ENCODE results near the gene SCAMP4. TPM values are rescaled to one million over a fixed set of nuclear protein-coding genes. Genes with fewer than 3 reads are reported as not detected.

SCAMP4 gene
- total RNA-seq, 4 donors from 2014 or later = 18.8 to 38.4 (median 26.7) TPM

GRCh38 chr19:1970003-1970805 is 65.0 kb downstream of the SCAMP4 start:
- Histone ChIP-seq H3K36me3 (peaks cover 0 to 7% of the 10 kb centered on the region in 2 donors), H3K9me3 (no peaks in the 10 kb centered on the region), H3K4me1 (no peaks in the 10 kb centered on the region), H3K27ac (no peak overlapping the region), H3K4me3 (no peak overlapping the region), H3K27me3 (no peaks in the 10 kb centered on the region)
- in situ Hi-C loops (cut with MboI; ENCODE audit: low sequenced_read_pairs in 4 of 4) (no loop called here), intact Hi-C loops (cut with DNase I; ENCODE audit: low total_unique reads) (no loop called here)
- no peak for DNase-seq
- no peak for ATAC-seq
- TF ChIP-seq CTCF (IDR thresholded peaks at IDR 0.05 in 4 of 5, conservative IDR thresholded peaks at IDR 0.05 in 1 of 5) (no peak), POLR2A (IDR thresholded peaks at IDR 0.05) (no peak)

- H3K4me3 ChIP-seq = no peak overlapping the region
- intact Hi-C loops (cut with DNase I; ENCODE audit: low total_unique reads) (no loop called here), in situ Hi-C loops (cut with MboI; ENCODE audit: low sequenced_read_pairs in 4 of 4) (no loop called here)
- TF ChIP-seq POLR2A (IDR thresholded peaks at IDR 0.05) (no peak), CTCF (IDR thresholded peaks at IDR 0.05 in 4 of 5, conservative IDR thresholded peaks at IDR 0.05 in 1 of 5) (no peak)
- H3K36me3 ChIP-seq = peaks cover 0 to 7% of the 10 kb centered on the region in 2 donors
- H3K9me3 ChIP-seq = no peaks in the 10 kb centered on the region
- ATAC-seq = no peak
- no peaks in the 10 kb centered on the region for H3K4me1 ChIP-seq
- no peaks in the 10 kb centered on the region for H3K27me3 ChIP-seq
- H3K27ac ChIP-seq = no peak overlapping the region
- DNase-seq = no peak
Measured at GRCh38 chr19:1970806-1971502, 65.8 kb downstream of the SCAMP4 start.

GRCh38 chr19:1974381-1975161 is 69.4 kb downstream of the SCAMP4 start:
- in situ Hi-C loops (cut with MboI; ENCODE audit: low sequenced_read_pairs in 4 of 4) = no loop called here
- peaks cover 0 to 13% of the 10 kb centered on the region in 2 donors for H3K36me3 ChIP-seq
- ATAC-seq = no peak

GRCh38 chr19:1975162-1975480 is 69.9 kb downstream of the SCAMP4 start:
- no peak for TF ChIP-seq CTCF (IDR thresholded peaks at IDR 0.05 in 4 of 5, conservative IDR thresholded peaks at IDR 0.05 in 1 of 5)
- no peak for TF ChIP-seq POLR2A (IDR thresholded peaks at IDR 0.05)
- Histone ChIP-seq H3K4me1 (no peaks in the 10 kb centered on the region), H3K27ac (no peak overlapping the region), H3K4me3 (no peak overlapping the region), H3K27me3 (no peaks in the 10 kb centered on the region), H3K9me3 (no peaks in the 10 kb centered on the region), H3K36me3 (peaks cover 0 to 15% of the 10 kb centered on the region in 2 donors)
- in situ Hi-C loops (cut with MboI; ENCODE audit: low sequenced_read_pairs in 4 of 4) = no loop called here
- intact Hi-C loops (cut with DNase I; ENCODE audit: low total_unique reads) = no loop called here
- no peak for DNase-seq
- ATAC-seq = no peak

More at GRCh38 chr19:1974381-1975161, 69.4 kb downstream of the SCAMP4 start:
- H3K4me3 ChIP-seq = no peak overlapping the region
- intact Hi-C loops (cut with DNase I; ENCODE audit: low total_unique reads) = no loop called here
- no peaks in the 10 kb centered on the region for H3K27me3 ChIP-seq
- no peak overlapping the region for H3K27ac ChIP-seq
- no peak for TF ChIP-seq POLR2A (IDR thresholded peaks at IDR 0.05)
- TF ChIP-seq CTCF (IDR thresholded peaks at IDR 0.05 in 4 of 5, conservative IDR thresholded peaks at IDR 0.05 in 1 of 5) = no peak
- H3K4me1 ChIP-seq = no peaks in the 10 kb centered on the region
- no peaks in the 10 kb centered on the region for H3K9me3 ChIP-seq
- DNase-seq = no peak

Other genes with a start within 250 kb of the SCAMP4 start
- not detected for gene ONECUT3, start 151.9 kb upstream of the SCAMP4 start, total RNA-seq
- under 1 TPM in 2 of 4 donors, not detected in 2; 0.09 to 0.24 TPM for gene ATP8B3, start 93.1 kb upstream of the SCAMP4 start, total RNA-seq
- 10 to 100 TPM; 10.8 to 28.5 (median 20.5) TPM for gene REXO1, start 56.9 kb upstream of the SCAMP4 start, total RNA-seq
- 1 to 10 TPM in 3 of 4 donors, under 1 TPM in 1; 0.58 to 4.0 (median 1.4) TPM for gene KLF16, start 41.8 kb upstream of the SCAMP4 start, total RNA-seq
- 10 to 100 TPM; 49.4 to 87.7 (median 70.8) TPM for gene ABHD17A, start 19.9 kb upstream of the SCAMP4 start, total RNA-seq
- 1 to 10 TPM; 2.1 to 3.6 (median 3.1) TPM for gene ADAT3, start within 50 bp of the SCAMP4 start, total RNA-seq
- 10 to 100 TPM; 37.9 to 42.9 (median 38.1) TPM for gene CSNK1G2, start 35.8 kb downstream of the SCAMP4 start, total RNA-seq
- 10 to 100 TPM; 54.6 to 82.9 (median 63.6) TPM for gene BTBD2, start 110.3 kb downstream of the SCAMP4 start, total RNA-seq
- 1,000 to 10,000 TPM; 1,858 to 2,149 (median 1,965) TPM for gene MKNK2, start 145.8 kb downstream of the SCAMP4 start, total RNA-seq
- gene MOB3A, start 190.9 kb downstream of the SCAMP4 start, total RNA-seq = 10 to 100 TPM; 16.0 to 30.8 (median 22.2) TPM
- gene IZUMO4, start 191.5 kb downstream of the SCAMP4 start, total RNA-seq = 1 to 10 TPM in 1 of 4 donors, under 1 TPM in 1, not detected in 2; 0.93 to 1.4 TPM
- gene AP3D1, start 246.2 kb downstream of the SCAMP4 start, total RNA-seq = 100 to 1,000 TPM in 1 of 4 donors, 10 to 100 TPM in 3; 71.0 to 139 (median 99.0) TPM

Measured in gastrocnemius medialis (tissue), 4 donors.